Kidney (tissue), 14 donors: ENCODE measurements around the gene RPE. TPM values are rescaled to one million over a fixed set of nuclear protein-coding genes. Genes with fewer than 3 reads are reported as not detected.

ENCODE experiments used
- DNase-seq, 5 donors: peaks; one replicate each; pipeline ENCODE4 v3.0.0-alpha.2; 2013 to 2020
- FAIRE-seq: peaks from 2 replicates; lab custom pipeline; 2012; peaks lifted over from hg19 to GRCh38; lab: Jason Lieb, UNC
- H3K27ac ChIP-seq, 2 donors: one replicate each; pipeline ENCODE4 v1.7.0; 2013; ENCODE audit warnings: low read depth in 2 of 2, low read length in 2 of 2, inconsistent platforms in 1 of 2
- H3K27me3 ChIP-seq: one replicate; pipeline ENCODE4 v1.7.1; 2013; ENCODE audit warnings: low read length, inconsistent platforms; ENCODE audit not compliant: control insufficient read depth, insufficient read depth
- H3K36me3 ChIP-seq, 3 donors: one replicate each; pipeline versions ENCODE4 v1.7.0 to v1.7.1; 2013; ENCODE audit warnings: low read length in 3 of 3, control low read depth in 1 of 3, inconsistent platforms in 1 of 3; ENCODE audit not compliant: insufficient read depth in 3 of 3, control insufficient read depth in 2 of 3
- H3K4me1 ChIP-seq, 3 donors: one replicate each; pipeline versions ENCODE4 v1.7.0 to v1.7.1; 2013; ENCODE audit warnings: low read length in 3 of 3, inconsistent platforms in 1 of 3, low read depth in 1 of 3; ENCODE audit not compliant: control insufficient read depth in 2 of 3, insufficient read depth in 2 of 3
- H3K4me3 ChIP-seq, 3 donors: one replicate each; pipeline versions ENCODE4 v1.7.0 to v1.8.1; 2013; ENCODE audit warnings: low read length in 3 of 3, control low read depth in 1 of 3, inconsistent platforms in 1 of 3
- H3K9ac ChIP-seq, 3 donors: one replicate each; pipeline versions ENCODE4 v1.7.0 to v1.7.1; 2013; ENCODE audit warnings: low read length in 3 of 3, control low read depth in 1 of 3, inconsistent platforms in 1 of 3
- H3K9me3 ChIP-seq, 3 donors: one replicate each; pipeline versions ENCODE4 v1.7.0 to v1.7.1; 2013; ENCODE audit warnings: low read length in 3 of 3, control low read depth in 1 of 3, inconsistent platforms in 1 of 3; ENCODE audit not compliant: control insufficient read depth in 2 of 3, insufficient read depth in 1 of 3
- intact Hi-C: fragments of 100-400 bp; cut with DNase I; formaldehyde crosslinking; loops from one replicate; pipeline ENCODE4 v1.11.1; 2022
- polyA plus RNA-seq: library from polyadenylated mRNA; stranded (reverse); fragments of 350-450 nt; fragmentation: Illumina TruSeq; extraction: RNeasy Lipid Tissue Mini Kit (QIAGEN cat#74804); gene quantifications from one replicate; pipeline ENCODE4 v1.2.3, GENCODE V29; 2014; ENCODE audit warnings: low read depth, low replicate concordance; ENCODE audit not compliant: insufficient read depth
- total RNA-seq: library from RNA; stranded (reverse); fragmentation: NEBNext Ultra II Directional; extraction: Animal tissue kit (Norgen Biotek cat#: 25700); gene quantifications from one replicate; pipeline ENCODE4 v1.2.1, GENCODE V29; 2021
- TF ChIP-seq, protein P1 (sequence below): IDR thresholded peaks from 3 replicates; pipeline ENCODE4 v1.5.1; 2012; ENCODE audit warnings: mild to moderate bottlenecking, moderate library complexity, borderline replicate concordance; ENCODE audit not compliant: insufficient read depth; ENCODE audit errors: extremely low read depth
- donor health status: control.
- donor health status: control.
- donor health status: control.
- donor health status: control.
- donor health status: control.
- donor health status: DM: yes; HTN: yes; CAD: no.
- donor health status: Normal renal cell carcinoma (clear cell type).

Gene RPE
- total and polyA plus RNA-seq, 2 donors from 2014 or later, result 33.3 to 56.7 TPM

DNA sequence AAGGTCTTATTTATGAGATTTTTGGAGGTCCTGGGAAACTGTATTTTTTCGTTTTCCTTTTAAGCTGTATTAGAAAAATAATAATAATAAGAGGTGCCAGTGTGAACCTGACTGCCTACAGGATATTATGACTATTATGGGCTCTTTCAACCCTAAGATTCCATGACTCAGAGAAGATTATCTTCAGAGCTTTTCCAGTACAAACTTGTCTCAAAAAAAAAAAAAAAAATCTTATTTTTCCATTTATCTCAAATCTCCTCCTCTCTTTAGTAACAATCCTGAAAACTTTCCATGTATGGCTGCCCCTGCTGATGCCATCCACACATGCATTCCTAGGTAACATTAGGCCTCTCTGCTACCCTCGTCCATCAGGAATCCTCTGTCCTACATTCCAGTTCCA is 36.7 kb upstream of the RPE start:
- H3K4me3 ChIP-seq, result no peak overlapping the region
- DNase-seq (no peak), FAIRE-seq (no peak)
- no peak overlapping the region for H3K27ac ChIP-seq
- no peak overlapping the region for H3K9ac ChIP-seq
- intact Hi-C loops, result no loop called here
- H3K4me1 ChIP-seq, result peaks cover 0 to 2% (median 0%) of the 10 kb centered on the region in 3 donors
- H3K9me3 ChIP-seq, result no peaks in the 10 kb centered on the region
- no peaks in the 10 kb centered on the region for H3K27me3 ChIP-seq
- H3K36me3 ChIP-seq, result no peaks in the 10 kb centered on the region
- TF ChIP-seq, protein P1, sequence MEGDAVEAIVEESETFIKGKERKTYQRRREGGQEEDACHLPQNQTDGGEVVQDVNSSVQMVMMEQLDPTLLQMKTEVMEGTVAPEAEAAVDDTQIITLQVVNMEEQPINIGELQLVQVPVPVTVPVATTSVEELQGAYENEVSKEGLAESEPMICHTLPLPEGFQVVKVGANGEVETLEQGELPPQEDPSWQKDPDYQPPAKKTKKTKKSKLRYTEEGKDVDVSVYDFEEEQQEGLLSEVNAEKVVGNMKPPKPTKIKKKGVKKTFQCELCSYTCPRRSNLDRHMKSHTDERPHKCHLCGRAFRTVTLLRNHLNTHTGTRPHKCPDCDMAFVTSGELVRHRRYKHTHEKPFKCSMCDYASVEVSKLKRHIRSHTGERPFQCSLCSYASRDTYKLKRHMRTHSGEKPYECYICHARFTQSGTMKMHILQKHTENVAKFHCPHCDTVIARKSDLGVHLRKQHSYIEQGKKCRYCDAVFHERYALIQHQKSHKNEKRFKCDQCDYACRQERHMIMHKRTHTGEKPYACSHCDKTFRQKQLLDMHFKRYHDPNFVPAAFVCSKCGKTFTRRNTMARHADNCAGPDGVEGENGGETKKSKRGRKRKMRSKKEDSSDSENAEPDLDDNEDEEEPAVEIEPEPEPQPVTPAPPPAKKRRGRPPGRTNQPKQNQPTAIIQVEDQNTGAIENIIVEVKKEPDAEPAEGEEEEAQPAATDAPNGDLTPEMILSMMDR, result no peak

DNA sequence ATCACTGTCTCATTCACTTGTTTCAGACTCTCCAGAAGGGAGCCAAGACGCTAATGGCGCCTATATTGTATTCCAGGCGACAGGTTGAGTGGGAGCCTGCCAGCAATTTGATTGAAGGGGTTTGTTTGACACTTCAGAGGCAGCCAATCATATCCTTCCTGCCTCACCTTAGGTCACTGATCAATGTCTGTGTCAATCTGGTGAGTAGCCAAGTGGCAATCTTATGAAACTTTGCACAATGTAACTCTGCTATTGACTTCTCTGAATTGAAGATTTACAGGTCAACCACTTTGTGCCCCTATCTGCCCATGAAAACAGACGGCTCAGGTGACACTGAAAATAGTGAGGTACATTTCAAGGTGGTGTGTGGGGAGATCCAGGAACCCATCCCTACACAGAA is 32.7 kb upstream of the RPE start:
- DNase-seq (no peak), FAIRE-seq (no peak)
- Histone ChIP-seq H3K27me3 (no peaks in the 10 kb centered on the region), H3K36me3 (no peaks in the 10 kb centered on the region), H3K9me3 (no peaks in the 10 kb centered on the region), H3K4me3 (no peak overlapping the region), H3K27ac (no peak overlapping the region), H3K4me1 (no peaks in the 10 kb centered on the region), H3K9ac (no peak overlapping the region)
- TF ChIP-seq, protein P1, result no peak
- intact Hi-C loops, result no loop called here

DNA sequence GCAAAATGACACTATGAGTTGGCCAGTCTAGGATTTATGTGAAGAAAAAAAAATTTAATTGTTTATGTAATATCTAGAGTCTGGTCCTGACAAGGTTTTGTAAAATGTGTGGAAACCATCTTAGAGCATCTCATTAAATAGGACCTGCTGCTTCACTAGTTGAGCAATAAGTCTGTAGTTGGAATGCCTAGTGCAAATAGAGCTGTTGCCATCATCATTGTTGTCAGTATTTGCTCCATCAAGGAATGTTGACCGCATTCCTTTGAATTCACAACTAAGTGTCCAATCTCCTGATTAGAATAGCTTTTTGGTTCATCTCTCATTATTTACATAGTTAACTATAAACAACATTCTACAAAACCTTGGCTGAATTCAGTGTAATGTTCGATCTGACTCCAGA is 32.2 kb upstream of the RPE start:
- H3K4me1 ChIP-seq, result no peaks in the 10 kb centered on the region
- intact Hi-C loops, result no loop called here
- DNase-seq, result no peak
- H3K9ac ChIP-seq, result no peak overlapping the region
- no peaks in the 10 kb centered on the region for H3K27me3 ChIP-seq
- H3K4me3 ChIP-seq, result no peak overlapping the region
- no peak for FAIRE-seq
- H3K36me3 ChIP-seq, result no peaks in the 10 kb centered on the region
- no peak overlapping the region for H3K27ac ChIP-seq
- TF ChIP-seq, protein P1, result no peak
- H3K9me3 ChIP-seq, result no peaks in the 10 kb centered on the region

DNA sequence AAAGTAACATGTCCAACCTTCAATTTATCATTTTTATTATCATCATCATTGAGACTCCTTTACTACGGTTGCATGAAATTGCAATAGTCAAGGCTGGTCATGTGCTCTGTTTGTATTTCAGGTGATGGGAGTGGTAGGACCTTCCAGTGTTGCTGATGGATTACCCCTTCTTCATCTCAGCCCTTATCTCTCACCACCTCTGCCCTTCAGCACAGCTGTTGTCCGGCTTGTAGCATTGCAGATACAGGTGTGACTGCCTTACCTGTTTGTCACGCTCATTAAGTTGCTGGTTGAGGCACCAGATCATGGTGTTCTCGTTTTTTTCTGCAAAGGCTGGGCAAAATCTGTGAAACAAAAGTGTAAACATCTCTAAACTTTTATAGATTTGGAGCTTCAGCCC is 31.7 kb upstream of the RPE start:
- DNase-seq (no peak), FAIRE-seq (no peak)
- Histone ChIP-seq H3K4me1 (no peaks in the 10 kb centered on the region), H3K27ac (no peak overlapping the region), H3K9me3 (no peaks in the 10 kb centered on the region), H3K9ac (no peak overlapping the region), H3K27me3 (no peaks in the 10 kb centered on the region), H3K4me3 (no peak overlapping the region), H3K36me3 (no peaks in the 10 kb centered on the region)
- TF ChIP-seq, protein P1, result no peak
- intact Hi-C loops, result no loop called here
